NCI-H146 (cell line): ENCODE results near the gene ERGIC2.
"Not testable (repeated sequence)": the region's sequence is repeated elsewhere in the genome, so short reads cannot be mapped to it uniquely, and the experiment has no call there.

Source experiments
- DNase-seq: peaks from one replicate; lab custom pipeline; 2025; lab: John Stamatoyannopoulos, UW

ERGIC2 gene, protein sequence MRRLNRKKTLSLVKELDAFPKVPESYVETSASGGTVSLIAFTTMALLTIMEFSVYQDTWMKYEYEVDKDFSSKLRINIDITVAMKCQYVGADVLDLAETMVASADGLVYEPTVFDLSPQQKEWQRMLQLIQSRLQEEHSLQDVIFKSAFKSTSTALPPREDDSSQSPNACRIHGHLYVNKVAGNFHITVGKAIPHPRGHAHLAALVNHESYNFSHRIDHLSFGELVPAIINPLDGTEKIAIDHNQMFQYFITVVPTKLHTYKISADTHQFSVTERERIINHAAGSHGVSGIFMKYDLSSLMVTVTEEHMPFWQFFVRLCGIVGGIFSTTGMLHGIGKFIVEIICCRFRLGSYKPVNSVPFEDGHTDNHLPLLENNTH

DNA sequence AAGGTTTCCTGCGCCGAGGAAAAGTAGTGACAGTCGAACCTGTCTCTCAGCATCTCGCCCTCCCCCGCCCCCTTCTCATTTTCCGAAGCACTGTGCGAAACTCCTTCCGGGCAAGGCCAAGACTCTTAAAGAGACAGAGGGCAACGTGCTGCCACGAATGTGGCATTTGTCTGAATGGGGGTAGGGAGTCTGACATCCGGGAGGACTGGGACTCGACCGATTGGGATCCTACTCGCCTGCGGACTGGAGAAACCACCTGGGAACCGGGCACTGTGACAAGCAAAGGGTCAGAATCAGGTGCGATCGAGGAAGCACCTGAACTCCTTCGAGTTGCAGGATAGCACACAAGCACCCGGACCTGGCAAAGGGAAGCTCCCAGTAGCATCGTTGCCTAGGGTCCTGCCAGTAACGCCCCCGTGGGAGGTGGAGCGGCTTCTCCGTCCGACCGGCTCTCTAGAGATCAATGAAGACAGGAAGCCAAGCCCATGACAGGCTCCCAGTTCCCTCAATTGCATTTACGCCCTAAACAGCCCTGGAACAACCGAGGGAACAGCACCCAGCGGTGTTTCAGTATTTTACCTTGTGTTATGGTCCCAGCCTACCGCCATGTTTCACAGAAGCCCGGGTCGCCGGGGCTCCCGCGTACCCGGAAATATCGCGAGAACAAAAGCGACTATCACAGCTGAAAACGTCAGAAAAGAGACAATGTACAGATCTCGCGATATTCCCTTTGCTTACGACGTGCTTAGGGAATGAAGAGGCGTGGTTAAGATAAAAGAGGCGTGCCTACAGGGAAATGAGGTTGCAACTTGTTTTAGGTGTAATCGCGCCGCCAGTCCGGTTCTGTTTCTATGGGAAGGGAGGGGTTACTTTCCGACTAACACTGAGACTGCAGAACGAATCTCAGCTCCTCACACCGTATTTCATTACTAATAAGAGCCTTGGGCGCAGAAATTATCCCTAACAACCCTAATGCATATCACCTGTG, at the start of gene ERGIC2:
Gene ERGIC2, minus strand, starts transcription at position 637 of the 988 bp plus-strand sequence. CDS start 9,539 bp downstream, outside the sequence.
- DNase-seq: peak; percentile 99

DNA sequence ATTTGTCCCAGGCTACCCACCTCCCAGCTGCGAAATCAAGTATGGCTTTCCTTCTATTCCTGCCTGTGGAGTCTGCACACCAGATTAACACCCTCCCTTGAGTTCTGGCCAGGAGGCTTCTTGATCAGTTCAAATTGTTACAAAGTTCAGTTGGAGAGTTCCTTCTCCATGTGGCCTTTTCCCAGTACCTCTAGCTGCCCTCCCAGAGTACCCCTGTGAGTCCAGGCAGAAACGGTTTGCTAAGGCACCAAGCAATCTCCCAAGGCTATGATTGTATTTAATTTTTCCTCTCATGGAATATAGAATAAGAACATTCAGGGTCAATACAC, 49.7 kb upstream of the ERGIC2 start:
- no peak for DNase-seq

DNA sequence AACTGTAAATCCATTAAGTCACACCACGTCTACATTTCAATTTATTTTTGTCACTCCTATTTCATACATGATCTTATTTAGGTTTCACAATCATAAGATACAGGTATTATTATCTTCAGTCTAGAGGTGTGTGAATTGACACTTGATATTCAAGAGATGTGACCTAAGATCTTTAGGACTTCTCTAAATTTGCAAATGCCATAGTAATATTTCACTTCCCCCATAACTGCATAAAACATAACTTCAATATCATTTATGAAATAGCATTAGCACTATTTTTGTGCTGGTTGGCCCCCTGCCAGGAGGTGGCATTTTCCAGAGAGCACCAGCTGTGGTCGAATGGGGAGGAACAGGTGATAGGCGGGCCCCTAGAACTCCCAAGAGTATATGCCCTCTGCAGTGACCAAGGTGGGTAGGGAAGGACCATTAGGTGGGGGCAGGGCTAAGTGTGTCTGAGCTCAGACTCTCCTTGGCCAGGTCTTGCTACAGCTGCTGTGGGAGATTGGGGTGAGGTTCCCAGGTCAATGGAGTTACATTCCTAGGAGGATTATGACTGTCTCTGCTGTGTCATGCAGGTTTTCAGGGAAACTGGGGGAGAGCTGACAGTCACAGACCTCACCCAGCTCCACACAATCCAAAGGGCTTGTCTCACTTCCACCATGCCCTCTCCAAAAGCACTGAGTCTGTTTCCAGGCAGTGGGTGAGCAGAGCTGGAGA, 49.2 kb upstream of the ERGIC2 start:
- DNase-seq: no peak

- DNase-seq: no peak
These were observed 47.7 kb upstream of the ERGIC2 start for GRCh38 chr12:29428633-29429032.

DNA sequence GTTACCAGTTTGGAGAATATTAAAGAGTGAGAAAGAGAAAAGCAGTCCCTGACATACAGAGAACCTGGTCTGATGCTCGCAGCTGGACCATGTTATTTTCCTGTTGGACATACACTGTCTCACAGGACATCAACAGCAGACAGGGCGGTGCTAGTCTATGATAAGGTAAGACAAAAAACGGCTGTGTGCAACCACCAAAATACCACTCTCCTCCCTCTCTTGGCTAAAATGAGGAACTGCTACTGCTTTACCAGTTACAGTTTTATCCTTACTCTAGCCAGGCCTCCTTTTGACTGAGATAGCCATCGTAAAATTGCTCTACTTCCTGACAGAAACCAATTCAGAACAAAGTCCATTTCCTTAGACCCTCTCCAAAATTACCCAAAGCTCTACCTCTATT, 47.0 kb upstream of the ERGIC2 start:
- DNase-seq: peak; percentile 3

GRCh38 chr12:29426498-29426897, 45.5 kb upstream of the ERGIC2 start:
- DNase-seq: no peak

DNA sequence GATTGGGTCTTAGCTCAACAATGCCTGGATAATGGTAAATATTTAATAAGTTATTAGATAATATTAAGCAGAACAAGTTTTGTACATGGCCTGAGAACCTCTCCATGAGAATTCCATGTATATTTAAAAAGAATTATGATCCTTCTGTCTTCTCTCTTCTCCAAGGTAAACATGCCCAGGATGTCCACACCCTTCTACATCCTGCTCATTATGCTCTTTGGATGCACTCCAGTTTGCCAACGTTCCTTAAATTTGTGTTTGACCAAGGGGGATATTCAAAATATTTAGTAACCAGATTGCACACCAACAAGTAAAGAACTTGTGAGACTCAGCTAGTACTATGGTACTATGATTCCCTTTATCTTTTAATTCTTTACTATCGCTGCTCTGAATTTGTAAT, 44.8 kb upstream of the ERGIC2 start:
- DNase-seq: no peak

DNA sequence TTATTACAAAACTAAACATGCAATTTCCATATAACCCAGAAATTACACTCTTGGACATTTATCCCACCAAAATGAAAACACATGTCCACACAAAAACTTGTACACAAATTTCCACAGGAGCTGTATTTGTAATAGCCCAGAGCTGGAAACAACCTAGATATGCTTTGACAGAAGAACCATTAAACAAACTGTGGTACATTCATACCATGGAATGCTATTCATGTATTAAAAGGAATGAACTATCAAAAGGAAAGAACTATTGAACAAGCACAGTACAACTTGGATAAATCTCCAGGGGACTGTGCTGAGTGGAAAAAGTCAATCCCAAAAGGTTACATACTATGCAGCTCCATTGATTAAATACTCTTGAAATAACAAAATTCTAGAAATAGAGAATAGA, 35.8 kb upstream of the ERGIC2 start:
- no peak for DNase-seq

DNA sequence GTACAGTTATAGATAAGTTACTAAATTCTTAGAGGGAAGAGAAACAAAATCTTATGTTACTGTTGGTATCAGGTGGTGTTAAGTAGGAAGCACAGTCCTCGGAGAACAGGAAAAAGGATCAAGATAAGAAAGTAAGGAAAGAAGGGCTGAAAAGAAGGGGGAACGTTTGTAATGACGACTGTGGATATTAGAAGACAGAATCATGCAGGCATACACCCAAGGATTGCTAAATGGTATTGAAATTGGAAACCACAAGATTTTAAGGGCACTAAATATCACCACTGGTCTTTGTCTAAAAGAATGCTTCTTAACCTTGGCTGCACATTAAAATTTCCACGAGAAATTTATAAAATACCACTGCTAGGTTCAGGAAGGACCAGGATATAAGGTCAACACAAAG, 34.1 kb upstream of the ERGIC2 start:
- DNase-seq: no peak

DNA sequence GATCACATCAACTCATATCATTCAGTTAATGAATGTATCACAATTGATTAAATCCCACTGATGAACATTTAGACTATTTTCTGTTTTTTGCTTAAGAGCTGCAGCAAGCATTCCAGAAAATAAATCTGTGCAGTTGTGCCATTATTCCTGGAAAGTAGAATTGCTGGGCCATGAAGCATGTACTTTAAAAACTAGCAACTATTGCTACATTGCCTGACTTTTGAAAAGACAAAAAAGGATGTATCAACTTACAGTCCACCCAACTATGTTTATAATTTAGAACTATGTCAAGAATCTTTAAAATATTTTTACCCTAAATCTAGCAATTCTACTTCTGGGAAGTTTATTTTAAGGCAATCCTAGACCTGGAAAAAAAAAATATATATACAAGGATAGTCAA, 33.4 kb upstream of the ERGIC2 start:
- no peak for DNase-seq

GRCh38 chr12:29405561-29405960, 24.6 kb upstream of the ERGIC2 start:
- no peak for DNase-seq

DNA sequence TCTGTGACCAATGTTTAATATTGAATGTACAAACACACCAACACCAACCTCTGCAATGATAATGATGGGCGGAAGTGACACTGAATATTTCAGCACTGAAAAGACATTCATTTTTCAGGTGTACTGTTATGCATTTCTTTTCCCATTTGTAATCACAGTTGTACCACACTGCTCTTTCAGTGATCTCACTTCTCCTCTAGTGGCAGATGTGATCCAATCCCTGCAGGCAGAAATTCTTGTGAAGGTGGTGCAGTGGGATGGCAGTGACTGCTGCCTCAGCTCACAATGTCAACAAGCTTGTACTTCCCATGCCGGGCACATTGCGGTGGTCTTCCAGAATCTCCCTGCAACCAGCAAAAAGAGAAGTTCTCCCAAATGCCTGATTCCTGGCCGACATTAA, 23.0 kb upstream of the ERGIC2 start:
- DNase-seq: no peak

- DNase-seq: no peak
These were observed 21.5 kb upstream of the ERGIC2 start for GRCh38 chr12:29402437-29402836.

GRCh38 chr12:29398495-29398894, 17.5 kb upstream of the ERGIC2 start:
- DNase-seq: no peak

GRCh38 chr12:29396774-29397173, 15.8 kb upstream of the ERGIC2 start:
- DNase-seq: no peak

- DNase-seq: no peak
These were observed 14.4 kb upstream of the ERGIC2 start for GRCh38 chr12:29395356-29395755.

GRCh38 chr12:29390419-29390818, 9.4 kb upstream of the ERGIC2 start:
- DNase-seq: not testable (repeated sequence)

- no peak for DNase-seq
These were observed 8.4 kb upstream of the ERGIC2 start for GRCh38 chr12:29389295-29389919.

DNA sequence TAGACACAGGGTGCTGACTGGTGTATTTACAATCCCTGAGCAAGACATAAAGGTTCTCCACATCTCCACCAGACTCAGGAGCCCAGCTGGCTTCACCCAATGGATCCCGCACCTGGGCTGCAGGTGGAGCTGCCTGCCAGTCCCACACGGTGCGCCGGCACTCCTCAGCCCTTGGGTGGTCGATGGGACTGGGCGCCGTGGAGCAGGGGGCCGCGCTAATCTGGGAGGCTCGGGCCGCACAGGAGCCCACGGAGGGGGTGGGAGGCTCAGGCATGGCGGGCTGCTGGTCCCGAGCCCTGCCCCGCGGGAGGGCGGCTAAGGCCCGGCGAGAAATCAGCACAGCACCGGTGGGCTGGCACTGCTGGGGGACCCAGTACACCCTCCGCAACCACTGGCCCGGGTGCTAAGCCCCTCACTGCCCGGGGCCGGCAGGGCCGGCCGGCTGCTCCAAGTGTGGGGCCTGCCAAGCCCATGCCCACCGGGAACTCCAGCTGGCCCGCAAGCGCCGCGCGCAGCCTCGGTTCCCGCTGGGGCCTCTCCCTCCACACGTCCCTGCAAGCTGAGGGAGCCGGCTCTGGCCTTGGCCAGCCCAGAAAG, 5.2 kb upstream of the ERGIC2 start:
- DNase-seq: not testable (repeated sequence)

- not testable (repeated sequence) for DNase-seq
These were observed 4.2 kb upstream of the ERGIC2 start for GRCh38 chr12:29385194-29385593.

DNA sequence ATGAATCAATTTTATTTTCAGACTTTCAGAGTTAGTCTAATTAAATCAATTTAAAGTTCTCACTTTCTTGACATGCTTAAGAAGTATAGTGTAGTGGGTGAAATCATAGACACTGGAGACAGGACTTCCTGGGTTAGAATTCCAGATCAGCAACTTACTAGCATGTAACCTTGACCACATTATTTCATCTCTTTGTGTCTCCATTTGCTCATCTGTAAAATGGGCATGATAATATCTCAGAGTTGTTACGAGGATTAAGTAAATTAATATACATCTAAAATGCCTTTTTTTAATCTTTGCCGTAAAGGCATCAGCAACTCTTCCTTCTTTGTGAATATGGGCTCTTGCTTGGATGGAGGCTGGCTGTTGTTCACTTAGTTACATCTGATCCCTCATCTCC, 1.3 kb upstream of the ERGIC2 start:
- no peak for DNase-seq

GRCh38 chr12:29376118-29376517, 4.9 kb downstream of the ERGIC2 start:
- DNase-seq: no peak
